ENCODE results near the gene TMEM178A.

GRCh38 chr2:39703181-39703872 lies 37.6 kb downstream of the TMEM178A start:
- TF ChIP-seq CTCF (IDR thresholded peaks at IDR 0.05) (no peak), POLR2AphosphoS5 (IDR thresholded peaks at IDR 0.05) (no peak), POLR2A (IDR thresholded peaks at IDR 0.05) (no peak)

All from transverse colon (tissue), 4 donors.